ENCODE results near the gene MGAT5B.

The MGAT5B gene

GRCh38 chr17:76929148-76929547 lies 60.9 kb downstream of the MGAT5B start:
- no peak for DNase-seq

GRCh38 chr17:76929601-76930000 lies 61.4 kb downstream of the MGAT5B start:
- no peak for DNase-seq

- DNase-seq = no peak
These were observed 61.9 kb downstream of the MGAT5B start for GRCh38 chr17:76930107-76930506.

GRCh38 chr17:76932402-76933333 lies 64.5 kb downstream of the MGAT5B start:
- DNase-seq = no peak

GRCh38 chr17:76934561-76935320 lies 66.5 kb downstream of the MGAT5B start:
- no peak for DNase-seq

- peak; percentile 38 for DNase-seq
These were observed 67.1 kb downstream of the MGAT5B start for GRCh38 chr17:76935331-76935730.

- no peak for DNase-seq
These were observed 69.0 kb downstream of the MGAT5B start for GRCh38 chr17:76937238-76937637.

GRCh38 chr17:76938009-76938408 lies 69.8 kb downstream of the MGAT5B start:
- DNase-seq = no peak

- no peak for DNase-seq
These were observed 72.1 kb downstream of the MGAT5B start for GRCh38 chr17:76940295-76940694.

- DNase-seq = no peak
These were observed 72.6 kb downstream of the MGAT5B start for GRCh38 chr17:76940738-76941350.

GRCh38 chr17:76943202-76943601 lies 75.0 kb downstream of the MGAT5B start:
- no peak for DNase-seq

- DNase-seq = no peak
These were observed 75.6 kb downstream of the MGAT5B start for GRCh38 chr17:76943781-76944213.

- no peak for DNase-seq
These were observed 76.3 kb downstream of the MGAT5B start for GRCh38 chr17:76944477-76944876.

- DNase-seq = no peak
These were observed 78.0 kb downstream of the MGAT5B start for GRCh38 chr17:76946111-76946771.

GRCh38 chr17:76946772-76947135 lies 78.5 kb downstream of the MGAT5B start:
- DNase-seq = no peak

GRCh38 chr17:76947309-76947708 lies 79.1 kb downstream of the MGAT5B start:
- no peak for DNase-seq

GRCh38 chr17:76947771-76948170 lies 79.6 kb downstream of the MGAT5B start:
- DNase-seq = no peak

- DNase-seq = no peak
These were observed 80.1 kb downstream of the MGAT5B start for GRCh38 chr17:76948301-76948700.

GRCh38 chr17:76948726-76949342 lies 80.6 kb downstream of the MGAT5B start:
- no peak for DNase-seq

- DNase-seq = no peak
These were observed 81.9 kb downstream of the MGAT5B start for GRCh38 chr17:76949913-76950695.

- DNase-seq = no peak
These were observed 83.2 kb downstream of the MGAT5B start for GRCh38 chr17:76951375-76951905.

Data from fibroblast of skin of abdomen (primary cell).